Duodenal mucosa (tissue), 2 donors: ENCODE measurements around the gene PAK2.

ENCODE experiments used
- H3K27ac ChIP-seq: one replicate; pipeline ENCODE4 v1.7.0; 2013; ENCODE audit warnings: low read depth, low read length
- H3K27me3 ChIP-seq, 2 donors: one replicate each; pipeline ENCODE4 v1.7.0; 2013; ENCODE audit warnings: low read length in 2 of 2, control low read depth in 1 of 2; ENCODE audit not compliant: insufficient read depth in 2 of 2, control insufficient read depth in 1 of 2
- H3K36me3 ChIP-seq, 2 donors: one replicate each; pipeline ENCODE4 v1.7.0; 2013; ENCODE audit warnings: low read length in 2 of 2, control low read depth in 1 of 2; ENCODE audit not compliant: insufficient read depth in 2 of 2, control insufficient read depth in 1 of 2
- H3K4me1 ChIP-seq, 2 donors: one replicate each; pipeline ENCODE4 v1.7.0; 2013; ENCODE audit warnings: low read length in 2 of 2, control low read depth in 1 of 2; ENCODE audit not compliant: insufficient read depth in 2 of 2, control insufficient read depth in 1 of 2
- H3K4me3 ChIP-seq, 2 donors: one replicate each; pipeline ENCODE4 v1.7.0; 2013; ENCODE audit warnings: low read length in 2 of 2, low read depth in 1 of 2
- H3K9ac ChIP-seq, 2 donors: one replicate each; pipeline ENCODE4 v1.7.0; 2013; ENCODE audit warnings: low read length in 2 of 2, low read depth in 1 of 2
- H3K9me3 ChIP-seq, 2 donors: one replicate each; pipeline ENCODE4 v1.7.0; 2013; ENCODE audit warnings: low read length in 2 of 2, control low read depth in 1 of 2; ENCODE audit not compliant: control insufficient read depth in 1 of 2

The PAK2 gene

GRCh38 chr3:196757876-196758739, 18.5 kb downstream of the PAK2 start:
- peaks cover 5 to 9% of the 10 kb centered on the region in 2 donors for H3K36me3 ChIP-seq
- peaks cover 18 to 19% of the 10 kb centered on the region in 2 donors for H3K4me1 ChIP-seq
- H3K9ac ChIP-seq, result no peak overlapping the region
- no peaks in the 10 kb centered on the region for H3K27me3 ChIP-seq
- no peak overlapping the region for H3K27ac ChIP-seq
- H3K4me3 ChIP-seq, result no peak overlapping the region
- H3K9me3 ChIP-seq, result peaks cover 10 to 11% of the 10 kb centered on the region in 2 donors

- Histone ChIP-seq H3K27ac (no peak overlapping the region), H3K9me3 (peaks cover 0 to 2% of the 10 kb centered on the region in 2 donors), H3K36me3 (no peaks in the 10 kb centered on the region), H3K4me3 (no peak overlapping the region), H3K27me3 (no peaks in the 10 kb centered on the region), H3K4me1 (no peaks in the 10 kb centered on the region), H3K9ac (no peak overlapping the region)
Observed at GRCh38 chr3:196763179-196763578, 23.5 kb downstream of the PAK2 start.

GRCh38 chr3:196765454-196765853, 25.8 kb downstream of the PAK2 start:
- Histone ChIP-seq H3K27me3 (no peaks in the 10 kb centered on the region), H3K27ac (no peak overlapping the region), H3K4me3 (no peak overlapping the region), H3K9me3 (peaks cover 0 to 2% of the 10 kb centered on the region in 2 donors), H3K36me3 (no peaks in the 10 kb centered on the region), H3K4me1 (no peaks in the 10 kb centered on the region), H3K9ac (no peak overlapping the region)

- no peak overlapping the region for H3K27ac ChIP-seq
- no peak overlapping the region for H3K4me3 ChIP-seq
- H3K9me3 ChIP-seq, result no peaks in the 10 kb centered on the region
- H3K27me3 ChIP-seq, result no peaks in the 10 kb centered on the region
- H3K36me3 ChIP-seq, result no peaks in the 10 kb centered on the region
- no peak overlapping the region for H3K9ac ChIP-seq
- peaks cover 7 to 12% of the 10 kb centered on the region in 2 donors for H3K4me1 ChIP-seq
Observed at GRCh38 chr3:196771067-196771466, 31.4 kb downstream of the PAK2 start.

- Histone ChIP-seq H3K27me3 (no peaks in the 10 kb centered on the region), H3K4me1 (peaks cover 7 to 12% of the 10 kb centered on the region in 2 donors), H3K4me3 (no peak overlapping the region), H3K9ac (no peak overlapping the region), H3K36me3 (no peaks in the 10 kb centered on the region), H3K9me3 (no peaks in the 10 kb centered on the region), H3K27ac (no peak overlapping the region)
Observed at GRCh38 chr3:196772102-196772501, 32.4 kb downstream of the PAK2 start.

- H3K27ac ChIP-seq, result no peak overlapping the region
- H3K9ac ChIP-seq, result no peak overlapping the region
- H3K4me1 ChIP-seq, result peaks cover 7 to 12% of the 10 kb centered on the region in 2 donors
- H3K4me3 ChIP-seq, result no peak overlapping the region
- no peaks in the 10 kb centered on the region for H3K36me3 ChIP-seq
- H3K27me3 ChIP-seq, result no peaks in the 10 kb centered on the region
- no peaks in the 10 kb centered on the region for H3K9me3 ChIP-seq
Observed at GRCh38 chr3:196772897-196773296, 33.2 kb downstream of the PAK2 start.

GRCh38 chr3:196774191-196774820, 34.6 kb downstream of the PAK2 start:
- Histone ChIP-seq H3K4me3 (no peak overlapping the region), H3K9ac (no peak overlapping the region), H3K27me3 (no peaks in the 10 kb centered on the region), H3K27ac (no peak overlapping the region), H3K9me3 (no peaks in the 10 kb centered on the region), H3K36me3 (peaks cover 0 to 3% of the 10 kb centered on the region in 2 donors), H3K4me1 (peaks cover 12 to 13% of the 10 kb centered on the region in 2 donors)

GRCh38 chr3:196774848-196775422, 35.3 kb downstream of the PAK2 start:
- peaks cover 12 to 13% of the 10 kb centered on the region in 2 donors for H3K4me1 ChIP-seq

GRCh38 chr3:196775938-196776337, 36.3 kb downstream of the PAK2 start:
- H3K27me3 ChIP-seq, result no peaks in the 10 kb centered on the region
- peaks cover 0 to 13% of the 10 kb centered on the region in 2 donors for H3K36me3 ChIP-seq
- H3K9ac ChIP-seq, result no peak overlapping the region
- peaks cover 0 to 7% of the 10 kb centered on the region in 2 donors for H3K9me3 ChIP-seq
- H3K4me1 ChIP-seq, result peaks cover 12 to 13% of the 10 kb centered on the region in 2 donors
- no peak overlapping the region for H3K4me3 ChIP-seq
- H3K27ac ChIP-seq, result no peak overlapping the region

More at GRCh38 chr3:196774848-196775422, 35.3 kb downstream of the PAK2 start:
- H3K4me3 ChIP-seq, result no peak overlapping the region
- no peaks in the 10 kb centered on the region for H3K27me3 ChIP-seq
- no peak overlapping the region for H3K27ac ChIP-seq
- no peak overlapping the region for H3K9ac ChIP-seq
- peaks cover 0 to 9% of the 10 kb centered on the region in 2 donors for H3K36me3 ChIP-seq
- H3K9me3 ChIP-seq, result peaks cover 0 to 3% of the 10 kb centered on the region in 2 donors

GRCh38 chr3:196777836-196778235, 38.2 kb downstream of the PAK2 start:
- no peak overlapping the region for H3K4me3 ChIP-seq
- peaks cover 0 to 17% of the 10 kb centered on the region in 2 donors for H3K36me3 ChIP-seq
- no peak overlapping the region for H3K9ac ChIP-seq
- no peaks in the 10 kb centered on the region for H3K27me3 ChIP-seq
- no peak overlapping the region for H3K27ac ChIP-seq
- H3K9me3 ChIP-seq, result peaks cover 0 to 7% of the 10 kb centered on the region in 2 donors
- H3K4me1 ChIP-seq, result peaks cover 12 to 13% of the 10 kb centered on the region in 2 donors
